AG04449 (cell line): ENCODE data around the gene ANKIB1.
"Not testable (repeated sequence)": the region's sequence is repeated elsewhere in the genome, so short reads cannot be mapped to it uniquely, and the experiment has no call there.

Source experiments
- CTCF ChIA-PET: fragments of 350-600 bp; formaldehyde crosslinking; extraction: SDS; loops from one replicate; lab custom pipeline; 2021; ENCODE audit warnings: antibody characterized with exemption; lab: Yijun Ruan, JAX
- POLR2A ChIA-PET: fragments of 400-600, 350-600 bp; formaldehyde crosslinking; extraction: SDS; loops from one replicate; lab custom pipeline; 2020; ENCODE audit warnings: antibody characterized with exemption, inconsistent platforms; lab: Yijun Ruan, JAX
- DNase-seq: peaks from one replicate; pipeline ENCODE4 v3.0.0-alpha.2; 2010; ENCODE audit warnings: low read depth, low spot score
- H3K4me3 ChIP-seq: 2 replicates; pipeline ENCODE4 v1.5.1; 2011; ENCODE audit warnings: low read depth, mild to moderate bottlenecking, control low read depth, low read length
- TF ChIP-seq, protein P1 (sequence below): IDR thresholded peaks from one replicate; pipeline ENCODE4 v1.5.1; 2011; ENCODE audit warnings: mild to moderate bottlenecking, moderate library complexity, low read length, control low read depth, inconsistent platforms; ENCODE audit not compliant: insufficient read depth; ENCODE audit errors: missing control alignments

The ANKIB1 gene

DNA sequence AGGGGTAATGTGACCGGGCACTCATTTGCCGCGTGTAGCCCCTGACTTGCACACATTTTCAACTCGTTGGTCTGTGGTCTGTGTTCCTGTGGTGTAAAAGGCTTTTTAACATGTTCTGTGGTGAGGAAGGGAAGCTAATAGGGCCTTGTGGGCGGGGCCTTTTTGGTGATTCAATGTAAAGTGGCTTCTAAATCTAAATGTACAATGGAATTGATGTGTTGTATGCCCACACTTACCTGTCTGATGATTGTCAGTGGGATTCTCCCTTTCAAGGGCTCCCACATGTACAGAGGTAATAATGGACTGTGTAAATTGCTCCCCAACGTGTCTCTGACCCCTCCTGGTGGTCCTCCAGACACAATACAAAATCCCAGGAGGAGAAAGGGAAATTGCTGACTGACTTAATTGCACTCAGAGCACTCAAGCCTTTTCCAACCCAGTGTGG, 158.4 kb downstream of the ANKIB1 start:
- H3K4me3 ChIP-seq = no peak overlapping the region
- DNase-seq = no peak
- TF ChIP-seq, protein P1, sequence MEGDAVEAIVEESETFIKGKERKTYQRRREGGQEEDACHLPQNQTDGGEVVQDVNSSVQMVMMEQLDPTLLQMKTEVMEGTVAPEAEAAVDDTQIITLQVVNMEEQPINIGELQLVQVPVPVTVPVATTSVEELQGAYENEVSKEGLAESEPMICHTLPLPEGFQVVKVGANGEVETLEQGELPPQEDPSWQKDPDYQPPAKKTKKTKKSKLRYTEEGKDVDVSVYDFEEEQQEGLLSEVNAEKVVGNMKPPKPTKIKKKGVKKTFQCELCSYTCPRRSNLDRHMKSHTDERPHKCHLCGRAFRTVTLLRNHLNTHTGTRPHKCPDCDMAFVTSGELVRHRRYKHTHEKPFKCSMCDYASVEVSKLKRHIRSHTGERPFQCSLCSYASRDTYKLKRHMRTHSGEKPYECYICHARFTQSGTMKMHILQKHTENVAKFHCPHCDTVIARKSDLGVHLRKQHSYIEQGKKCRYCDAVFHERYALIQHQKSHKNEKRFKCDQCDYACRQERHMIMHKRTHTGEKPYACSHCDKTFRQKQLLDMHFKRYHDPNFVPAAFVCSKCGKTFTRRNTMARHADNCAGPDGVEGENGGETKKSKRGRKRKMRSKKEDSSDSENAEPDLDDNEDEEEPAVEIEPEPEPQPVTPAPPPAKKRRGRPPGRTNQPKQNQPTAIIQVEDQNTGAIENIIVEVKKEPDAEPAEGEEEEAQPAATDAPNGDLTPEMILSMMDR = no peak
- ChIA-PET POLR2A (no interaction called here), CTCF (interaction anchor here (0.9 to 1.7 kb wide), 4 partner anchors 9 to 225 kb away, joined by 3 to 11 read pairs (median 4); partner anchors contain the start of genes GATAD1 and LRRD1)

DNA sequence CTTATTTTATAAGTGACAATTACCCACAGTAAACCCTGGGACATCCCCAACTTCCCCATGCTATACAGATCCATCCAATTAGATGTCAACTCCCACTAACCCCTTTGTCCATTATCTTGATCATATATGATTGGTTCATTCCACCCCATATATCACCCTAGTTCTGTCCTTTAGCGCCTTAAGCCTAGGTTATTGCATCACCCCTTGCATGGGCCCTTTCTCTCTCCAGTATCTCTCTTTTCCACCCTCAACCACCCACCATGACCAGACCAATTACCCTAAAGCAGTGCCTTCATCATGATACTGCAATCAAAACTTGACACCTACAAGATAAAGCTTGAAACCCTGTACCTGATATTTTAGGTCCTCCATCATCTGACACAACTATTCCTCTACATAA, 163.6 kb downstream of the ANKIB1 start:
- ChIA-PET POLR2A (no interaction called here), CTCF (interaction anchor here (9.0 kb wide), 1 partner anchor 15 kb away, joined by 105 read pairs; no protein-coding TSS in a partner anchor)
- DNase-seq = no peak
- TF ChIP-seq, protein P1 = no peak
- H3K4me3 ChIP-seq = no peak overlapping the region

DNA sequence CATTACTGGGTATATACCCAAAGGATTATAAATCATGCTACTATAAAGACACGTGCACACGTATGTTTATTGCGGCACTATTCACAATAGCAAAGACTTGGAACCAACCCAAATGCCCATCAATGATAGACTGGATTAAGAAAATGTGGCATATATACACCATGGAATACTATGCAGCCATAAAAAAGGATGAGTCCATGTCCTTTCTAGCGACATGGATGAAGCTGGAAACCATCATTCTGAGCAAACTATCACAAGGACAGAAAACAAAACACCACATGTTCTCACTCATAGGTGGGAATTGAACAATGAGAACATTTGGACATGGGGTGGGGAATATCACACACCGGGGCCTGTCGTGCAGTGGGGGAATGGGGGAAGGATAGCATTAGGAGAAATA, 164.4 kb downstream of the ANKIB1 start:
- CTCF ChIA-PET = interaction anchor here (1.6 to 9.0 kb wide), 2 partner anchors 14 to 37 kb away, joined by 3 to 105 read pairs; partner anchors contain the start of gene GATAD1
- POLR2A ChIA-PET = not testable (repeated sequence)

GRCh38 chr7:92412745-92413144, 167.0 kb downstream of the ANKIB1 start:
- ChIA-PET POLR2A (no interaction called here), CTCF (interaction anchor here (1.2 to 9.0 kb wide), 5 partner anchors 12 to 234 kb away, joined by 3 to 105 read pairs (median 4); partner anchors contain the start of genes GATAD1 and LRRD1)
- no peak for DNase-seq
- TF ChIP-seq, protein P1 = no peak
- no peak overlapping the region for H3K4me3 ChIP-seq

More for the DNA sequence above, 164.4 kb downstream of the ANKIB1 start:
- DNase-seq, H3K4me3 ChIP-seq: not testable (repeated sequence)

- no peak overlapping the region for H3K4me3 ChIP-seq
- TF ChIP-seq, protein P1 = no peak
- CTCF ChIA-PET = interaction anchor here (1.3 to 9.0 kb wide), 3 partner anchors 11 to 234 kb away, joined by 4 to 105 read pairs (median 5); partner anchors contain the start of gene LRRD1
- POLR2A ChIA-PET = no interaction called here
- no peak for DNase-seq
Observed at GRCh38 chr7:92413550-92413949, 167.8 kb downstream of the ANKIB1 start.

GRCh38 chr7:92415225-92415624, 169.5 kb downstream of the ANKIB1 start:
- DNase-seq = peak; percentile 2
- ChIA-PET POLR2A (interaction anchor here (0.7 kb wide), 1 partner anchor 126 kb away, joined by 3 read pairs; no protein-coding TSS in a partner anchor), CTCF (interaction anchor here (1.4 to 1.8 kb wide), 3 partner anchors 9 to 32 kb away, joined by 5 to 15 read pairs (median 10); partner anchors contain the start of gene GATAD1)
- no peak overlapping the region for H3K4me3 ChIP-seq
- TF ChIP-seq, protein P1 = no peak
